Keratinocyte (primary cell): ENCODE data around the gene FGF1. TPM values are rescaled to one million over a fixed set of nuclear protein-coding genes. Genes with fewer than 3 reads are reported as not detected.

Experiments
- DNase-seq: peaks from one replicate; pipeline ENCODE4 v3.0.0-alpha.2; 2011; ENCODE audit warnings: low read depth, missing footprints, low spot score
- FAIRE-seq: peaks from 2 replicates; lab custom pipeline; 2011; peaks lifted over from hg19 to GRCh38; lab: Jason Lieb, UNC
- H2AFZ ChIP-seq: 2 replicates; pipeline ENCODE4 v1.6.0; 2012; ENCODE audit warnings: low read length, control low read depth, inconsistent platforms; ENCODE audit not compliant: control insufficient read depth
- H3K27ac ChIP-seq: 2 replicates; pipeline ENCODE4 v1.5.1; 2011; ENCODE audit warnings: low read length; ENCODE audit not compliant: control insufficient read depth, insufficient read depth
- H3K27me3 ChIP-seq: 3 replicates; pipeline ENCODE4 v1.6.0; 2011; ENCODE audit warnings: low read length; ENCODE audit not compliant: control insufficient read depth, insufficient read depth; ENCODE audit errors: extremely low read depth
- H3K36me3 ChIP-seq, 2 experiments: 2 replicates in 1 of 2; 3 replicates in 1 of 2; pipeline ENCODE4 v1.5.1; 2011; ENCODE audit warnings: low read length in 2 of 2, mild to moderate bottlenecking in 1 of 2; ENCODE audit not compliant: control insufficient read depth in 2 of 2, insufficient read depth in 2 of 2; ENCODE audit errors: extremely low read depth in 1 of 2
- H3K4me1 ChIP-seq: 3 replicates; pipeline ENCODE4 v1.5.1; 2011; ENCODE audit warnings: low read length; ENCODE audit not compliant: control insufficient read depth, insufficient read depth; ENCODE audit errors: extremely low read depth
- H3K4me2 ChIP-seq: 3 replicates; pipeline ENCODE4 v1.6.0; 2011; ENCODE audit warnings: low read depth, low read length; ENCODE audit not compliant: control insufficient read depth, insufficient read depth; ENCODE audit errors: extremely low read depth
- H3K4me3 ChIP-seq, 3 experiments: fragments of 200-600 bp in 1 of 3; sonication (generic) in 1 of 3; 2 replicates in 2 of 3; 3 replicates in 1 of 3; pipeline ENCODE4 v1.5.1; 2011 to 2016; ENCODE audit warnings: low read length in 3 of 3, mild to moderate bottlenecking in 3 of 3, control low read depth in 2 of 3, inconsistent platforms in 1 of 3, low read depth in 1 of 3, mixed read lengths in 1 of 3, mixed run types in 1 of 3, moderate library complexity in 1 of 3; ENCODE audit not compliant: control insufficient read depth in 2 of 3, insufficient read depth in 2 of 3; ENCODE audit errors: extremely low read depth in 1 of 3
- H3K79me2 ChIP-seq: 2 replicates; pipeline ENCODE4 v1.6.0; 2012; ENCODE audit warnings: low read length; ENCODE audit not compliant: control insufficient read depth, insufficient read depth
- H3K9ac ChIP-seq: 3 replicates; pipeline ENCODE4 v1.6.0; 2011; ENCODE audit warnings: low read length; ENCODE audit not compliant: control insufficient read depth, insufficient read depth; ENCODE audit errors: extremely low read depth
- H3K9me1 ChIP-seq: 3 replicates; pipeline ENCODE4 v1.6.0; 2011; ENCODE audit warnings: low read length; ENCODE audit not compliant: control insufficient read depth, insufficient read depth; ENCODE audit errors: extremely low read depth
- H3K9me3 ChIP-seq: 2 replicates; pipeline ENCODE4 v1.5.1; 2012; ENCODE audit warnings: low read depth, low read length; ENCODE audit not compliant: control insufficient read depth
- H4K20me1 ChIP-seq: 3 replicates; pipeline ENCODE4 v1.6.0; 2011; ENCODE audit warnings: low read length; ENCODE audit not compliant: control insufficient read depth, insufficient read depth; ENCODE audit errors: extremely low read depth
- EZH2 ChIP-seq: IDR thresholded peaks from one replicate; pipeline ENCODE4 v1.6.1; 2012; ENCODE audit warnings: inconsistent platforms, mild to moderate bottlenecking, low read length, moderate library complexity
- dilution Hi-C: fragments of 300-500 bp; cut with MboI; formaldehyde crosslinking; loops from one replicate; pipeline ENCODE4 v1.7.0; 2020; ENCODE audit warnings: low sequenced_read_pairs; ENCODE audit not compliant: extremely low pct_ligation_motif_present
- polyA plus RNA-seq, 5 experiments: library from polyadenylated mRNA; depleted of rRNA in 3 of 5; stranded (reverse) in 3 of 5; stranded (forward) in 1 of 5; unstranded in 1 of 5; fragments of >200 nt; gene quantifications; 1 replicate in 1 of 5; 2 replicates in 3 of 5; 3 replicates in 1 of 5; pipeline versions ENCODE4 v1.2.1 to v1.2.3, GENCODE V29; 2011 to 2012; ENCODE audit warnings: missing spikeins in 2 of 5, low read depth in 1 of 5, low replicate concordance in 1 of 5
- TF ChIP-seq, protein P1 (sequence below), 3 experiments: IDR thresholded peaks in 1 of 3; conservative IDR thresholded peaks in 1 of 3; optimal IDR thresholded peaks in 1 of 3; 2 replicates in 2 of 3; 3 replicates in 1 of 3; pipeline versions ENCODE3 to v1.5.1; 2011; ENCODE audit warnings: low read length in 3 of 3, mild to moderate bottlenecking in 3 of 3, moderate library complexity in 2 of 3, control low read depth in 1 of 3, inconsistent platforms in 1 of 3; ENCODE audit not compliant: insufficient read depth in 2 of 3; ENCODE audit errors: extremely low read depth in 1 of 3

Gene FGF1
- polyA plus RNA-seq, 1 donor (not counting 4 experiments of a cell fraction or from before 2014, with no cell fraction given) = 2.4 TPM

DNA sequence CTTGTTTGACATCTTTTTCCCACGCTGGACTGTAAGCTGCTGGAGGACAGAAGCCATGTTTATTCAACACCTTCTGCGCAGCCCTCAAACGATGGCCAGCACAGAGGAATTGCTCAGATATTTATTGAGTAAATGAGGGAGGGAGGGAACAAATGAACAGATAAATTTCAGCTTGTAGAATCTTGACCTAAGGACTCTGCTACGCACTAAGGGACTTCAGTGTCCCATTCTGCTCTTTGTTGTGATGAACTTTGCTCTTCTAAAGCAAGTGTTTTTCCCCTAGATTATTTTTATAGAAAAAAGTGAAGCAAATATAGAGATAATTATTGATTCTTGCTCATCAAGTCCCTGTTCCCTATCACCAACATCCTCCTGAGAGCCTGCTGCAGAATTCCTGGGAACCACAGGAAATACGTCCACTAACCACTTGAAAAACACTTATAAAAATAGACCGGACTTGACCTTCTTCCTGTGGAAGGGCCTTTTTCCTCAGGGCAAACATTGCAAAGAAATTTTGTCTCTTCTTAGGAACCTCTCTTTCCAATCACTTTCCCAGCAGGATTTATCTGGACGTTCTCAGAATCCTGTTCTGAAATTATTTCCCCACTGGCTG, 54.9 kb downstream of the FGF1 start:
- no peaks in the 10 kb centered on the region for H3K36me3 ChIP-seq
- no peaks in the 10 kb centered on the region for H3K79me2 ChIP-seq
- no peaks in the 10 kb centered on the region for H3K27me3 ChIP-seq
- H3K9me1 ChIP-seq = no peaks in the 10 kb centered on the region
- no peak overlapping the region for H3K4me2 ChIP-seq
- dilution Hi-C loops = no loop called here
- no peaks in the 10 kb centered on the region for H4K20me1 ChIP-seq
- H3K9ac ChIP-seq = no peak overlapping the region
- no peak overlapping the region for H2AFZ ChIP-seq
- TF ChIP-seq EZH2 = no peak
- TF ChIP-seq, protein P1, sequence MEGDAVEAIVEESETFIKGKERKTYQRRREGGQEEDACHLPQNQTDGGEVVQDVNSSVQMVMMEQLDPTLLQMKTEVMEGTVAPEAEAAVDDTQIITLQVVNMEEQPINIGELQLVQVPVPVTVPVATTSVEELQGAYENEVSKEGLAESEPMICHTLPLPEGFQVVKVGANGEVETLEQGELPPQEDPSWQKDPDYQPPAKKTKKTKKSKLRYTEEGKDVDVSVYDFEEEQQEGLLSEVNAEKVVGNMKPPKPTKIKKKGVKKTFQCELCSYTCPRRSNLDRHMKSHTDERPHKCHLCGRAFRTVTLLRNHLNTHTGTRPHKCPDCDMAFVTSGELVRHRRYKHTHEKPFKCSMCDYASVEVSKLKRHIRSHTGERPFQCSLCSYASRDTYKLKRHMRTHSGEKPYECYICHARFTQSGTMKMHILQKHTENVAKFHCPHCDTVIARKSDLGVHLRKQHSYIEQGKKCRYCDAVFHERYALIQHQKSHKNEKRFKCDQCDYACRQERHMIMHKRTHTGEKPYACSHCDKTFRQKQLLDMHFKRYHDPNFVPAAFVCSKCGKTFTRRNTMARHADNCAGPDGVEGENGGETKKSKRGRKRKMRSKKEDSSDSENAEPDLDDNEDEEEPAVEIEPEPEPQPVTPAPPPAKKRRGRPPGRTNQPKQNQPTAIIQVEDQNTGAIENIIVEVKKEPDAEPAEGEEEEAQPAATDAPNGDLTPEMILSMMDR (optimal IDR thresholded peaks at IDR 0.05 in 1 of 3, IDR thresholded peaks at IDR 0.05 in 1 of 3, conservative IDR thresholded peaks at IDR 0.05 in 1 of 3; ENCODE audit: extremely low read depth in 1 of 3, insufficient read depth in 2 of 3, low read length in 3 of 3) = no peak
- no peak overlapping the region for H3K27ac ChIP-seq
- DNase-seq (no peak), FAIRE-seq (no peak)
- no peak overlapping the region for H3K4me3 ChIP-seq
- H3K9me3 ChIP-seq = no peaks in the 10 kb centered on the region
- H3K4me1 ChIP-seq = peaks cover 5% of the 10 kb centered on the region

DNA sequence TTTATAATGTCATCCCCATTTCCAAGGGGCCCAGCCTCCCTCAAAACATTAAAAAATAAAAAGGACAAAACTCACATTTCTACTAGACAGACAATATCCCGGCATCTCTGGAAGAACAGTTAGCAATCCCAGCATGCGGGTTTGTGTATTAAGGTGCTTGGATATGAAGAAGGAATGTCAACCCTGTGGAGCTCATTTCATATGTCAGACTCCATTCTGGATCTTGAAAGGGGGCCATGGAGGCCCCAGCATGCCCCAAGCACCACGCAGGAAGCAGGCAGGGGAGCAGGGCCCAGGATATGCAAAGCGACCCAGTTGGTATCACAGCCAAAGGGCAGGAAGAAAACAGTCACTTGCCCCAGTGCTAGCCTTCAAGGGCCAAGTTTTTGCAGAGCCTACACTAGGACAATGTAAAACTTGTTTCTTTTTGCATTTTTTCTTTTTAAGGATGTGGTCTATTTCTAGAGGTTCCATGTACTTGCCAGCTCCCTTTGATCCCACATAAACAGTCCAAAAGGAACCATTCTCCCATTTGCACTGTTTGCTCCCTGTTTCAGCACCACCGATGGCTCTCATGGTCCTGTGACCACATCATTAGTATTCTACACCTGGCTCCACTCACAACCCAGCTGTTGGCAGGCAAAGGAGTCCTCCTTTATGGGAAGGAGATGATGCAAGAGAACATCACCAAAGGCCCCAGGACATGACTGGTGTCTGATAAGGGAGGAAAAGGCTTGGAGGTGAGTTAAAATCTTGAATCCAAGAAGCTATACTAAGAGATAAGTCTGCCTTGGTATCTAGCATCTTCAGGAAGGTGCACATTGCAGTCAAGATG, 58.3 kb downstream of the FGF1 start:
- Histone ChIP-seq H3K4me2 (no peak overlapping the region), H3K79me2 (no peaks in the 10 kb centered on the region), H3K36me3 (no peaks in the 10 kb centered on the region), H3K4me1 (peaks cover 7% of the 10 kb centered on the region), H3K4me3 (no peak overlapping the region), H3K9me3 (no peaks in the 10 kb centered on the region), H3K27ac (no peak overlapping the region), H3K9ac (no peak overlapping the region), H3K27me3 (no peaks in the 10 kb centered on the region), H2AFZ (no peak overlapping the region), H3K9me1 (no peaks in the 10 kb centered on the region), H4K20me1 (no peaks in the 10 kb centered on the region)
- FAIRE-seq = peak; percentile 92
- TF ChIP-seq, protein P1 (optimal IDR thresholded peaks at IDR 0.05 in 1 of 3, IDR thresholded peaks at IDR 0.05 in 1 of 3, conservative IDR thresholded peaks at IDR 0.05 in 1 of 3; ENCODE audit: extremely low read depth in 1 of 3, insufficient read depth in 2 of 3, low read length in 3 of 3) = no peak
- TF ChIP-seq EZH2 = no peak
- DNase-seq = no peak
- dilution Hi-C loops = no loop called here
